Measurements from ENCODE around the gene DNASE1L1.

Gene DNASE1L1

GRCh38 chrX:154378799-154379568 lies 30.1 kb downstream of the DNASE1L1 start, which contains the start of gene EMD (continued):
- TF ChIP-seq ZNF544 (tag by site-specific recombination; IDR thresholded peaks at IDR 0.05) (no peak), ZNF10 (tag by site-specific recombination; IDR thresholded peaks at IDR 0.05) (no peak), ZSCAN18 (tag by site-specific recombination; IDR thresholded peaks at IDR 0.05) (no peak), YY1 (tag by site-specific recombination; IDR thresholded peaks at IDR 0.05) (no peak), ZNF302 (tag by site-specific recombination; IDR thresholded peaks at IDR 0.05; ENCODE audit: low read depth) (no peak), ZSCAN4 (tag by site-specific recombination; IDR thresholded peaks at IDR 0.05) (no peak), ZNF76 (tag by site-specific recombination; IDR thresholded peaks at IDR 0.05; ENCODE audit: borderline replicate concordance, low read depth) (no peak; the same call in 1 of the 2 replicates), RBAK (tag by site-specific recombination; IDR thresholded peaks at IDR 0.05) (no peak), ZNF18 (tag by site-specific recombination; IDR thresholded peaks at IDR 0.05) (peak; percentile 75), ZNF274 (IDR thresholded peaks at IDR 0.05; ENCODE audit: low read length) (no peak), ZNF274 (tag by site-specific recombination; IDR thresholded peaks at IDR 0.05; ENCODE audit: borderline replicate concordance) (no peak), ELK4 (IDR thresholded peaks at IDR 0.05; ENCODE audit: borderline replicate concordance, low read depth, low read length) (no peak), ZNF585B (tag by site-specific recombination; IDR thresholded peaks at IDR 0.05) (no peak), ZNF292 (tag by site-specific recombination; IDR thresholded peaks at IDR 0.05; ENCODE audit: borderline replicate concordance, low read depth) (no peak), INSM2 (tag by site-specific recombination; IDR thresholded peaks at IDR 0.05) (no peak), OVOL3 (tag by site-specific recombination; IDR thresholded peaks at IDR 0.05) (no peak), ZNF768 (tag by site-specific recombination; IDR thresholded peaks at IDR 0.05) (no peak), ZNF629 (tag by site-specific recombination; IDR thresholded peaks at IDR 0.05) (peak; percentile 98), GLI4 (tag by site-specific recombination; IDR thresholded peaks at IDR 0.05) (no peak), ZNF223 (tag by site-specific recombination; IDR thresholded peaks at IDR 0.05) (no peak; the same call in 1 of the 2 replicates), ZNF174 (tag by site-specific recombination; IDR thresholded peaks at IDR 0.05) (no peak), ZNF555 (tag by site-specific recombination; conservative IDR thresholded peaks at IDR 0.05) (no peak), ZXDB (tag by site-specific recombination; IDR thresholded peaks at IDR 0.05) (0 out of 2 replicates have a peak, but pooled peaks have one; percentile 7), HOXA7 (CRISPR knock-in tag; IDR thresholded peaks at IDR 0.05; ENCODE audit: borderline replicate concordance) (no peak), ZNF211 (tag by site-specific recombination; IDR thresholded peaks at IDR 0.05; ENCODE audit: low read depth) (no peak), ZBTB44 (tag by site-specific recombination; IDR thresholded peaks at IDR 0.05) (no peak), ZNF777 (tag by site-specific recombination; IDR thresholded peaks at IDR 0.05; ENCODE audit: borderline replicate concordance) (no peak), HOXC10 (CRISPR knock-in tag; IDR thresholded peaks at IDR 0.05) (no peak), ZNF701 (tag by site-specific recombination; IDR thresholded peaks at IDR 0.05) (no peak), ZNF157 (tag by site-specific recombination; IDR thresholded peaks at IDR 0.05) (no peak), BCL11A (tag by site-specific recombination; IDR thresholded peaks at IDR 0.05; ENCODE audit: low read depth) (no peak), ZNF132 (tag by site-specific recombination; IDR thresholded peaks at IDR 0.05; ENCODE audit: borderline replicate concordance) (no peak), ZNF248 (tag by site-specific recombination; IDR thresholded peaks at IDR 0.05) (no peak)

Data from HEK293 (cell line).